Stimulated activated CD4-positive, alpha-beta T cell treated with anti-CD3 and anti-CD28 coated beads, Interleukin-2, amount 100 ng/mL, for 24 hours (primary cell): ENCODE measurements around the gene SLC44A3.

Source experiments
- DNase-seq, 2 donors: peaks; one replicate each; pipeline ENCODE4 v3.0.0-alpha.2; 2020

The SLC44A3 gene

GRCh38 chr1:94819945-94820746 lies at the start of gene SLC44A3:
TSS of gene SLC44A3 (plus strand) at chr1:94820357. CDS start at chr1:94820452, 95 bp downstream.
- peak; percentile 19 to 31 for DNase-seq

- no peak for DNase-seq
Observed at GRCh38 chr1:94772230-94772641, 47.9 kb upstream of the SLC44A3 start.

GRCh38 chr1:94772845-94773244 lies 47.3 kb upstream of the SLC44A3 start:
- DNase-seq, result no peak

- no peak for DNase-seq
Observed at GRCh38 chr1:94773296-94773809, 46.8 kb upstream of the SLC44A3 start.

- DNase-seq, result no peak
Observed at GRCh38 chr1:94773931-94774422, 46.2 kb upstream of the SLC44A3 start.

GRCh38 chr1:94776474-94776873 lies 43.7 kb upstream of the SLC44A3 start:
- DNase-seq, result no peak

- no peak for DNase-seq
Observed at GRCh38 chr1:94777281-94777680, 42.9 kb upstream of the SLC44A3 start.

- no peak for DNase-seq
Observed at GRCh38 chr1:94778808-94779207, 41.3 kb upstream of the SLC44A3 start.

GRCh38 chr1:94783342-94784189 lies 36.6 kb upstream of the SLC44A3 start:
- no peak for DNase-seq

GRCh38 chr1:94784190-94784515 lies 36.0 kb upstream of the SLC44A3 start:
- no peak for DNase-seq

GRCh38 chr1:94787691-94788090 lies 32.5 kb upstream of the SLC44A3 start:
- DNase-seq, result no peak

GRCh38 chr1:94790246-94790645 lies 29.9 kb upstream of the SLC44A3 start:
- no peak for DNase-seq

- DNase-seq, result no peak
Observed at GRCh38 chr1:94790670-94791069, 29.5 kb upstream of the SLC44A3 start.

- no peak for DNase-seq
Observed at GRCh38 chr1:94792473-94793295, 27.5 kb upstream of the SLC44A3 start.

- DNase-seq, result no peak
Observed at GRCh38 chr1:94793296-94793656, 26.9 kb upstream of the SLC44A3 start.

- DNase-seq, result no peak
Observed at GRCh38 chr1:94795434-94795833, 24.7 kb upstream of the SLC44A3 start.

- no peak for DNase-seq
Observed at GRCh38 chr1:94796266-94796665, 23.9 kb upstream of the SLC44A3 start.

- DNase-seq, result no peak
Observed at GRCh38 chr1:94797291-94797690, 22.9 kb upstream of the SLC44A3 start.

GRCh38 chr1:94798054-94798453 lies 22.1 kb upstream of the SLC44A3 start:
- DNase-seq, result no peak

- DNase-seq, result no peak
Observed at GRCh38 chr1:94798462-94798861, 21.7 kb upstream of the SLC44A3 start.

GRCh38 chr1:94799206-94799605 lies 21.0 kb upstream of the SLC44A3 start:
- no peak for DNase-seq

- DNase-seq, result no peak
Observed at GRCh38 chr1:94801919-94802546, 18.1 kb upstream of the SLC44A3 start.
